Middle frontal gyrus (tissue), 1 donor: ENCODE results near the gene RPS5.
"Not testable (repeated sequence)": the region's sequence is repeated elsewhere in the genome, so short reads cannot be mapped to it uniquely, and the experiment has no call there.

ENCODE experiments used
- DNase-seq: peaks from one replicate; pipeline ENCODE4 v3.0.0-alpha.2; 2015; ENCODE audit warnings: low spot score; ENCODE audit errors: extremely low spot score

The RPS5 gene

GRCh38 chr19:58403920-58404478 lies 16.9 kb downstream of the RPS5 start:
- DNase-seq = not testable (repeated sequence)

GRCh38 chr19:58406818-58407657 lies 20.0 kb downstream of the RPS5 start:
- no peak for DNase-seq

GRCh38 chr19:58407658-58408151 lies 20.6 kb downstream of the RPS5 start:
- no peak for DNase-seq

- peak; percentile 95 for DNase-seq
These were observed 21.3 kb downstream of the RPS5 start, which contains the start of gene ZNF584 for GRCh38 chr19:58408152-58409009. Gene ZNF584, plus strand, starts transcription at chr19:58408649. Its CDS starts 499 bp downstream, at chr19:58409148.

- no peak for DNase-seq
These were observed 22.1 kb downstream of the RPS5 start for GRCh38 chr19:58409010-58409790.

- no peak for DNase-seq
These were observed 29.5 kb downstream of the RPS5 start for GRCh38 chr19:58416604-58417003.

GRCh38 chr19:58417071-58417470 lies 30.0 kb downstream of the RPS5 start:
- no peak for DNase-seq

- DNase-seq = no peak
These were observed 41.5 kb downstream of the RPS5 start for GRCh38 chr19:58428617-58429016.

GRCh38 chr19:58429745-58430144 lies 42.7 kb downstream of the RPS5 start:
- no peak for DNase-seq

- no peak for DNase-seq
These were observed 47.1 kb downstream of the RPS5 start for GRCh38 chr19:58434217-58434616.

GRCh38 chr19:58439576-58440554 lies 52.8 kb downstream of the RPS5 start, which contains the start of gene ZNF132:
Gene ZNF132, minus strand, starts transcription at chr19:58440153. Its CDS starts 332 bp downstream, at chr19:58439821.
- DNase-seq = peak; percentile 99

GRCh38 chr19:58440556-58440955 lies 53.5 kb downstream of the RPS5 start:
- no peak for DNase-seq

GRCh38 chr19:58442986-58443385 lies 55.9 kb downstream of the RPS5 start:
- DNase-seq = not testable (repeated sequence)
